ENCODE data around the gene CDC42EP1.

Gene CDC42EP1

GRCh38 chr22:37616201-37617083, 56.2 kb downstream of the CDC42EP1 start:
- DNase-seq, result no peak

GRCh38 chr22:37617431-37617830, 57.2 kb downstream of the CDC42EP1 start:
- no peak for DNase-seq

- DNase-seq, result no peak
Measured at GRCh38 chr22:37618072-37618656, 57.9 kb downstream of the CDC42EP1 start.

GRCh38 chr22:37618674-37619073, 58.4 kb downstream of the CDC42EP1 start:
- no peak for DNase-seq

Data from GDM1 (cell line).